SU-DHL-6 (cell line): Measurements from ENCODE around the gene SYTL2.

Experiments used
- EZH2phosphoT487 ChIP-seq: fragments of 200-600 bp; sonication (generic), shearing (Covaris generic); conservative IDR thresholded peaks from 2 replicates; pipeline ENCODE4 v1.6.1; 2018; ENCODE audit warnings: mild to moderate bottlenecking, antibody characterized with exemption, low read length, moderate library complexity, mixed read lengths
- TF ChIP-seq, protein P1 (sequence below): fragments of 200-600 bp; sonication (generic); IDR thresholded peaks from one replicate; pipeline ENCODE4 v1.5.1; 2017; ENCODE audit warnings: antibody characterized with exemption, mild to moderate bottlenecking, low read length, moderate library complexity; ENCODE audit not compliant: insufficient read depth, poor library complexity, severe bottlenecking

DNA sequence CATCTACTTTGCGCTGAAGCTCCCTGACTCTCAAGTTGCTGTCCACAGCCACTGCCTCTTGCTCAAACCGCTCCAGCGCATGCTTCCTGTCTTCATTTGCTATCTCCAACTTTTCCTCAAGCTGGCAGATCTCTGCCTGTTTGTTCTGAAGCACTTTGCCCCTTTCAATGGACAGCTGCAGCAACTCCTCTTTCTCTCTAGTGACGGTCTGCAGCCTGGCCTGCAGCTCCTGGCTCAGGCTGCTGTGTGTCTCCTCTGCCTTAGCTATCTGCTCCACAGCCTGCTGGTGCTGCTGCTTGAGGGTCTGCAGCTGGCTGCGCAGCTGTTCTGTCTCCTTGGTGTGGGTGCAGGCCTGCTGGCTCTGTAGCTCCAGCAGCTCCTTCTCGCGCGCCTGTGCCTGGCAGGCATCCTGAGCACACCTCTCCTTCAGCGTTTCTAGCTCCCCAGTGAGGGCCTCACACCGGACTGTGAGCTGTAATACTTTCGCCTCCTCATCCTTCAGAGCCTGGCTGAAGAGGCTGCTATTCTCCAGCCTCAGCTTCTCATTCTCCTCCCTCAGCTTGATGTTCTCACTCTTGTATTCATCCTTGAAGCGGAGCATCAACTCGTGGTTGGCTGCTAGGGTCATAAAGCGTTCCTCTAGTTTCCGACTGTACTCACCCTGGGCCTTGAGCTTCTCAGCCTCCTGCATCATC lies 125.7 kb downstream of the SYTL2 start:
- TF ChIP-seq, protein P1, sequence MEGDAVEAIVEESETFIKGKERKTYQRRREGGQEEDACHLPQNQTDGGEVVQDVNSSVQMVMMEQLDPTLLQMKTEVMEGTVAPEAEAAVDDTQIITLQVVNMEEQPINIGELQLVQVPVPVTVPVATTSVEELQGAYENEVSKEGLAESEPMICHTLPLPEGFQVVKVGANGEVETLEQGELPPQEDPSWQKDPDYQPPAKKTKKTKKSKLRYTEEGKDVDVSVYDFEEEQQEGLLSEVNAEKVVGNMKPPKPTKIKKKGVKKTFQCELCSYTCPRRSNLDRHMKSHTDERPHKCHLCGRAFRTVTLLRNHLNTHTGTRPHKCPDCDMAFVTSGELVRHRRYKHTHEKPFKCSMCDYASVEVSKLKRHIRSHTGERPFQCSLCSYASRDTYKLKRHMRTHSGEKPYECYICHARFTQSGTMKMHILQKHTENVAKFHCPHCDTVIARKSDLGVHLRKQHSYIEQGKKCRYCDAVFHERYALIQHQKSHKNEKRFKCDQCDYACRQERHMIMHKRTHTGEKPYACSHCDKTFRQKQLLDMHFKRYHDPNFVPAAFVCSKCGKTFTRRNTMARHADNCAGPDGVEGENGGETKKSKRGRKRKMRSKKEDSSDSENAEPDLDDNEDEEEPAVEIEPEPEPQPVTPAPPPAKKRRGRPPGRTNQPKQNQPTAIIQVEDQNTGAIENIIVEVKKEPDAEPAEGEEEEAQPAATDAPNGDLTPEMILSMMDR, result no peak
- TF ChIP-seq EZH2phosphoT487, result no peak
